Suppressor macrophage treated with lipopolysaccharide for 1 hour (primary cell): ENCODE results near the gene NTHL1.

ENCODE experiments used
- DNase-seq, 3 donors: peaks; one replicate each; pipeline ENCODE4 v3.0.0-alpha.2; 2020 to 2022

Gene NTHL1

DNA sequence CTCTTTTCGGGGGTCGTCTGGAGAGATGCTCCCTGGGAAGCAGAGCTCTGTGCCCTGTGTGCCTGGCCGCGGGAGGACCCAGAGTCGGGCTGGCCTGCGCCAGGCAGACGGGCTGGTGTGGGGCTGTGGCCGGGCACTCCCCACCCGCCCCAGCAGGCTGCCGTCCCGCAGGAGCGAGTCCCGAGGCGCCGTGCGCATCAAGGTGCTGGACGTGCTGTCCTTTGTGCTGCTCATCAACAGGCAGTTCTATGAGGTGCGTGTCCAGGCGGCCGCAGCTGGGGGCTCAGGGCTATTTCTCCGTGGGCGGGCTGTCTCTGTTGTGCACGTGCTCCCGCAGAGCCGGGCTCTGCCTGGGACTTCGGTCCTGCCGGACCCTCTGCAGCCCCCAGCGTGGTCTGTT, 15.2 kb upstream of the NTHL1 start:
- no peak for DNase-seq

DNA sequence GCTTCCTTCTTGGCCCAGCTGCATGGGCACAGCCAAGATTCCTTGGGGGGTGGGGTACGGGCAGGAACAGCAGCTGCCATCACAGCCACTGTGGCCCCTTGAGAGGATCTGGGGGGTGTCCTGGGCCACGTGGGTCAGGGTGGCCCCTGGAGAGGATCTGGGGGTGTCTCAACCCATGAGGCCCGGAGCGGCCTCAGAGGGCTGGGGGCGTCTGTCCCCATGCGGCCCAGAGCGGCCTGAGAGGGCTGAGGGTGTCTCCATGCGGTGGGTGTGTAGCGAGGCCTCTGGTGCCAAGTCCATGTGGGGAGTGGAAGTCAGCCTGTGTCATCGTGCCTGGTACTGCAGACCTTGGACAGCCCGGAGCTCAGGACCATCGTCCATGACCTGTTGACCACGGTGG, 13.9 kb upstream of the NTHL1 start:
- DNase-seq = no peak

DNA sequence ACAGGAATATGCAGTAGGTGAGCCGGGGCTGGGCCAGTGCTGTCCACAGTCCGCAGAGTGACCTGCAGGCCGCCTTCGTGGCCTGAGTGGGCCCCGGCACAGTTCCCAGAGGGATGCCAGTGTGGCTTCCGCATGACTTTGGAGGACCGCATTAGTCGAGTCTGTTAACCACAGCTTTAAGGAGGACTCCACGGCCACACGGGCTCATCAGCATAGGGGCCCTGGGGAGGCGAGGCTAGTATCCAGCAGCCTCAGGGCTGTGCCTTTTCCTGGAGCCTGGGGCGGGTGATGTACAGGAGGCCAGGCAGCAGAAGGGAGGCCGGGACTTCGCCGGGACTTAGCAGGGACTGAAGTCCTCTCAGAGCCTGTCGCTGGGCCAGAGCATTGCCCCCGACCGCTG, 13.4 kb upstream of the NTHL1 start:
- DNase-seq = no peak

DNA sequence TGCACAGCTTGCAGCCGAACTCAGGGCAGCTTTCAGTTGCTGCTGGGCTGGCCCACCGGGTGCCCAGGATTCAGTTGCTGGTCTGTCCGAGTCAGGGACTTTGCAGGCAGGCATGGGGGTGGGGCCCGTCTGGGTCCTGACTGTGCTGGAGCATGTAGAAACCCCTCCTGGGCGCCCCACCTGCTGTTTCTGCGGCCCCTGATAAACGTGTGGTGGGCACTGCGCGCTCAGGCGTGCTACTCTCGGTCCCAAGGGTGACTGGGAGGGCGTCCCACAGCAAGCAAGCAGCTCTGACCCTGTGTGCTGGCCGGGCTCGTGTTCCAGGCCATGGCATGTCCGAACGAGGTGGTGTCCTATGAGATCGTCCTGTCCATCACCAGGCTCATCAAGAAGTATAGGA, 12.7 kb upstream of the NTHL1 start:
- no peak for DNase-seq

DNA sequence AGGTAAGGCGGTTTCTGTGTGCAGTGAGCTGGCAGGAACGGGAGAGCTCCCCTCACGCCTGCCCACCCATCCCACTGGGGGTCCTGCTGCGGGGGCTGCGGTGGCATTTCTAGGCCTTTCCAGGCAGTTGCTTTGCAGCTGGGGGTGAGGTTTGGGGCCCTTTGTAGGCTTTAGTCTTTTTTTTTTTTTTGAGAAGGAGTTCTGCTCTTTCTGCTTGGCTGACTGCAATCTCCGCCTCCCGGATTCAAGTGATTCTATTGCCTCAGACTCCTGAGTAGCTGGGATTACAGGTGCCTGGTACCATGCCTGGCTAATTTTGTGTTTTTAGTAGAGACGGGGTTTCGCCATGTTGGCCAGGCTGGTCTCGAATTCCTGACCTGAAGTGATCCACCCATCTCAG, 11.2 kb upstream of the NTHL1 start:
- DNase-seq = no peak

DNA sequence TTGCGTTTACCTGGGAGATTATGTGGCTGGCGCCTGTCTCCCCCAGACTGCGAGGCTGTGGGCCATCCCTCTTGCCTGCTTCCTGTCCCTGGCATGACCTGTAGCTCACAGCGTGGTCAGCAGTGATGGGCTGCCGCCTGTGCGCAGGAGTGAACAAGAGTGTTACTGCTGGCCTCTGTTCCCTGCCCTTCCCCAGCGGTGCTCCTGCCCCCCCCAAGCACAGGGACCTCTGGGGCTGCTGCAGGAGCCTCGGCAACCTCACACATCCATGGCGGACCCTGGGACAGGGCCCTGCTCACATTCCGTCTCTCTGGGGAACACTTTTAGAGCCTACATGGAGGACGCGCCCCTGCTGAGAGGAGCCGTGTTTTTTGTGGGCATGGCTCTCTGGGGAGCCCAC, 10.8 kb upstream of the NTHL1 start:
- no peak for DNase-seq

DNA sequence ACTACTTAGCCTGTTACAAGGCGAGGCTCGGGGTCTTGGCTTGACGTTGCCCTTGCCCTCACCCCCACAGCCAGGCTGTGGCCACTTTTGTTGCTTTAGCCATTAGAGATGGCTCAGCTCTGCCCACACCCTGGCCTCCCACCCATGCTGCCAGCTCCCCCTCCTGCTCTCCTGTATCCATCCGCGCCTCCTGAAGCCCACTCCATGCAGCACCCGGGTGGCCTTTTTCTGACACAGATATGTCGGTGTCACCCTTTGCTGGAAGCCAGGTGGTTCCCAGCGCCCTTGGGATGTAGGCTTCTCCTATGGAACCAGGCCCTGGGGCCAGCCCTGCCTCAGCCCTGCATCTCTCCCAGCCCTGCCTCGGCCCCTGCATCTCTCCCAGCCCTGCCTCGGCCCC, 9.8 kb upstream of the NTHL1 start:
- DNase-seq = no peak

DNA sequence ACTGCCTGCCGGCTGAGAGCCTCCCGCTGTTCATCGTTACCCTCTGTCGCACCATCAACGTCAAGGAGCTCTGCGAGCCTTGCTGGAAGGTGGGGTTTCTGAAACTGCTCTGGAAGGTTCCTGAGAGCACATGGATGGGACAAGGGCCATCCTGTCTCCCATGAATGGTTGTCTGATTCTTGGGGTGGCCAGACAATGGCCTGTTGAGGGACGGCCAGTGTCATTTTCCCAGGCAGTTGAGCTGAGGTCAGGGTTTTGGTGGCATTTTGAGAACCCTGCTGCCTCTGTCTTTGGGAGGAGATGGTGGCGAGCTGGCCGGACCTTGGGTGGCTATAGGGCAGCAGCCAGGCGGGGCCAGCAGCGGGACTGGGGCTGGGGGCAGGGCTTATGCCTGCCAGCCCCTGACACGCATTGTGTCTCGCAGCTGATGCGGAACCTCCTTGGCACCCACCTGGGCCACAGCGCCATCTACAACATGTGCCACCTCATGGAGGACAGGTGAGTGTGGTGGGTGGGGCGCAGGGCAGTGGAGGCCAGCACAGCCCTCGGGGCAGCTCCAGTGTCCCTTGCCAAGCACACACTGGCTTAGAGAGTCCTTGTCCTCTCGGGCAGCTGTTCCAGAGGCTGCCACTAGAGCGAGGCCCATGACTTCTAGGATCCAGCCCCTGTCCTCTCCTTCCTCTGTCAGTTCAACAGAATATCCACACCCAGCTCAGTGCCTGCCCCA, 9.2 kb upstream of the NTHL1 start:
- no peak for DNase-seq

DNA sequence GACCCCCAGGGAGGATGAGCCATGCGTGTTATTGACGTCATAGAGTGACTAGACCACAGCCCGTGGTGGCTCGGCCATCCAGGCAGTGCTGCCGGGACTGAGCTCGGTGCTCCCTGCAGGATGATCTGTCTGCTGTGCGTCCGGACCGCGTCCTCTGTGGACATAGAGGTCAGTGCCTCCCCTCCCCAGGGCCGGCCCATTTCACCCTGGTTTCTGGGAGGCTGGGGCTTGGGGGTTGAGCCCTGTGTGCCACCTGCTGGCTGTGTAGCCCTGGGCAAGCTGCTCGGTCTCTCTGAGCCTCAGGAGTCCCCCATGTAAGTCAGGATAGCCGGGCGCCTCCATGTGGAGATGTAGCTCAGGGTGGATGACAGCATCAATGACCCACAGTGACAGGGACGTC, 8.4 kb upstream of the NTHL1 start:
- peak in 1 of 3 donors; percentile 51 for DNase-seq

DNA sequence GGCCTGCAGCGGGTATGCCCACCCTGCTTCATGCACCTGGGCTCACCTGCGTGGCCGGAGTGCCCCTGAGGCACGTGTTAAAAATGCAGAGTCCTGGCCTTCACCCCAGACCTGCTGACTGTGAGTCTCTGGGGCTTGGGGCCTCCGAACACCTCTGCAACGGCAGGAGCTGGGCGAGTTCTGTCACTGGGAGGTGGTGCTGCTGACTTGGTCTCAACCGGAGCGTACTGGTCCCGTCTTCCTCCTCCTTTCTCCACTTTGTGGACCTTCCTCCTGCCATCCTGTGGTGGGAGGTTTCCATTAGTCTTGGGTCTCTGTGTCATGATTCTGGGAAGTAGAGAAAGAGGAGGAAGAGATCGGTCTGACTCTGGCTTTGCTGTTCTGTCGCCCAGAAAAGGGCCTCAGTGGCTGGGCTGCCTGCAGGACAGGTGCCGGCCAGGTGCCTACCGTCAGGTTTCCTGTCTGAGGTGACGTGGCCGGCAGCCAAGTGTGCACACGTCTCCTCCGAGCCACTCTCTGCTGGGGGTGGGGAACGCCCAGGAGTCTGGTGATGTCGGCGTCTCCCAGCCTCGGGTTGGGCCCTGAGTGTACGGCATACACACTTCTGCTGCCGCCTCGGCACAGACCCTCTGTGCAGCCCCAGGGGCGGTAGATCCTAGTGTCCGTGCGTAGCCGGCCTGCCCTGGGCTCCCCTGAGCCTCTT, 7.1 kb upstream of the NTHL1 start:
- DNase-seq = no peak

DNA sequence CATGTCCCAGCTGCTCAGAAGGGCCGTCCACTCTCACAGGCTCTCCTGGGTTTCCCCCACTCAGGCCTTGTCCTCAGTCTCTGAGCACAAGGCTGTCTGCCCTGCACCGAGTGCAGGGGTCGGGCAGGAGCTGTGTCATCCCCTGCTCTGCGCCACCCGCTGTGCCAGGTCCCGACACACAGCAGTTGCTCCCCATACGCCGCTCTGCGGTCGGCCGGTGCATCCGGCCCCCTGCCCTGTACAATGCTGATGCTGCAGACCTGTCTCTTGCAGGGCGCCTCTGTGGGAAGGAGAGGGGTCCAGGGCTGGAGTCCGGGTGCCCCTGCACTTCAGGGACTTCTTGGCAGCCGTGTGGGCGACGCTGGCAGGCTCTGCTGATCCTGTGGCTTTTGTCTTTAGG, 6.3 kb upstream of the NTHL1 start:
- no peak for DNase-seq

DNA sequence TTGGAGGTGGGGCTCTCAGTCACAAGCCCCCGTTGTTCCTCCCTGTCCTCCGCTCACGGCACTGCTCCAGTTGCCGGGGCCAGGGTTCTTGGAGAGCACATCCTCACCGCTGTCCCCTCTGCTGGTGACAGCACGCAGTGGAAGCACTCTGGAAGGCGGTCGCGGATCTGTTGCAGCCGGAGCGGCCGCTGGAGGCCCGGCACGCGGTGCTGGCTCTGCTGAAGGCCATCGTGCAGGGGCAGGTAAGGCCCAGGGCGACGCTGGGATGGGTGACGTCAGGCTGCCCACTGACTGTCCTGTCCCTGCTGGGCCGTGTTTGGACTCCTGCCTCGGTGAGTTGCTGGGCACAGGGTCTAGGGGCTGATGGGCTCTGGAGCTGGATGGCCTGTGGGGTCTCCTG, 5.6 kb upstream of the NTHL1 start:
- DNase-seq = no peak

DNA sequence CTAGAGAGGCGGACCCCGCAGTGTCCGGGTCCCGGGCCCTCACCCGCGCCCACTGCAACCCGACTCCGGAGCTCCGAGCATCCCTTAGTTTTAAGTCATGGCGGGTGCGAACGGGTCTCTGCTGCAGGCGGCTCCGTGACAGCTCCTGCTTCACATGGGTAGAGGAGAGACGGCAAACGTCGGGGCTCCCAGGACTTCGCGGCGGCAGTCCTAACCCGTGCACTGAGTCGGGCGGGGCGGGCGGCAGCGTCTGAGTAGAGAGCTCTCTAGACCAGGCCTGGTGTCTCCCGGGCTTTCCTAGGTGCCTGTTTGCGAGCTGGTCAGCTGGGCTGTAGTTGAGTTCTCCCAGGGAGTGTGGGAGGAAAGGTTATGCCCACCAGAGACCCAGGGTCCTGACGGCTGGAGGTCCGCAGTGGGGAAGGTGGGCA, 496 bp upstream of the NTHL1 start:
- peak in 1 of 3 donors; percentile 39 for DNase-seq

DNA sequence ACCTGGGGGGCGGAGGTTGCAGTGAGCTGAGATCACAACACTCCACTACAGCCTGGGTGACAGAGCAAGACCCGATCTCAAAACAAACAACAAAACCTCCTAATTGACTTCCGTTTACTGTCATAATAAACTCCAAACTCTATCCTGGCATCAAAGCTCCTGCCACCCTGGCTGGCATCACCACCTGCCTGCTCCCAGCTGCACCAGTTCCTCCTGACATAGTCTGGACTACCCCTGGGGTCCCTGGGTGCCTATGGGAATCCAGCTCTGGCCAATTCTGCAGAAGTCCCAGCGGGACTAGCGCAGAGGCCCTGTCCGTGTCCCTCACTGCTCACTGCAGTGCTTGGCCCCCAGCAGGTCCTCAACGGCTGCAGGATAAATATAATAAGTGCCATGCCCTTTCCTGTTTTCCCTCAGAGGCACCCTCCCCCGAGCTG, 723 bp downstream of the NTHL1 start:
- DNase-seq = no peak

DNA sequence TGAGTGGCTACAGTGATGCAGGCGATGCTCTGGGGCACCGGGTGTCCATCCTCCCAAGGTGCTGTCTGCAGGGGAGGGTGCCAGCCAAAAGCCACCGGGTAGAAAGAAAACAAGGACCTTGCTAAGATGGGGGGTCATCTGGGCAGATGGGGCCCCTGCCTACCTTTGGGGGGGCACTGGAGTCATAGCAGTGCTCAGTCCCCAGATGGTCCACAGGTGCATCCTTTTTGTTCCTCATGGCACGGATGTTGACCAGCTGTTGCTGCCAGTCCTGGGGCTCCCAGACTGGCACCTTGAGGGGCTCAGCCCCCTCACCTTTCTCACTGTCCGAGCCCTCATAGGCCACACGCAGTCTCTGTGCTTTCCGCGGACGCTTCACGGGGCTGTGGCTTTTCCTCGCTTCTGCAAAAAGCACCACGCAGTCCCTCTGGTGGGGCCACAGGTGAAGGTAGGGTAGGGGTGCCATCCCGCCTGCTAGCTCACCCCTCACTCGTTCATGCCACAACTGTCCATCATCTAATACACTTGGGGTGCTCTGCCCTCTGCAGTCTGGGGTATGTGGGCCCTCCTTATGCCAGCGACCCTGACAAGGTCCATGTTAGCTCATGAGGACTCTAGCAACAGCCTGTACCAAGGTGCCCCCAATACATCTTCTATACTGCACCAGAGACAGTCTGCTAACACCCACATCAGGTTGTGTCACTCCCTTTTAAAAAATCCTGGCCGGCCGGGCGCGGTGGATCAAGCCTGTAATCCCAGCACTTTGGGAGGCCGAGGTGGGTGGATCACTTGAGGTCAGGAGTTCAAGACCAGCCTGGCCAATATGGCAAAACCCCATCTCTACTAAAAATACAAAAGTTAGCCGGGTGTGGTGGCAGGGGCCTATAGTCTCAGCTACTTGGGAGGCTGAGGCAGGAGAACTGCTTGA, 1.4 kb downstream of the NTHL1 start:
- no peak for DNase-seq

DNA sequence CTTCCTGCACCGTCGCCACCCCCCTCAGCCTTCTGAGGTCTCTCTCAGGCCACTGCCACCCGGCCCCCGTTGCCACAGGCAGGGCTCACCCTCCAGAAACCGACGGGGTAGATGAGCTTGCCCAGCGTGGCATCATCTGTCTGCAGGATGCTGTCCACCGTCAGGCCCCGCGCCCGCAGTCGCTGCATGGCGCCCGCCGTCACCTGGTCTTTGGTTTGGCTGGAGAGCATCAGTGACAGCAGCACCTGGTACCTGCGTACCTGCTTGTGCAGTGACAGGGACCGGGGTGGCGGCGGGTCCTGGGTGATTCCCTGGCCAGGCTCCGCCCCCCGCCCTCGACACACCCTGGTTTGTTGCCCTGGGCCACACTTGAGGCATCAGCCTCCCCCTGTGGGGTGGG, 3.1 kb downstream of the NTHL1 start:
- no peak for DNase-seq

DNA sequence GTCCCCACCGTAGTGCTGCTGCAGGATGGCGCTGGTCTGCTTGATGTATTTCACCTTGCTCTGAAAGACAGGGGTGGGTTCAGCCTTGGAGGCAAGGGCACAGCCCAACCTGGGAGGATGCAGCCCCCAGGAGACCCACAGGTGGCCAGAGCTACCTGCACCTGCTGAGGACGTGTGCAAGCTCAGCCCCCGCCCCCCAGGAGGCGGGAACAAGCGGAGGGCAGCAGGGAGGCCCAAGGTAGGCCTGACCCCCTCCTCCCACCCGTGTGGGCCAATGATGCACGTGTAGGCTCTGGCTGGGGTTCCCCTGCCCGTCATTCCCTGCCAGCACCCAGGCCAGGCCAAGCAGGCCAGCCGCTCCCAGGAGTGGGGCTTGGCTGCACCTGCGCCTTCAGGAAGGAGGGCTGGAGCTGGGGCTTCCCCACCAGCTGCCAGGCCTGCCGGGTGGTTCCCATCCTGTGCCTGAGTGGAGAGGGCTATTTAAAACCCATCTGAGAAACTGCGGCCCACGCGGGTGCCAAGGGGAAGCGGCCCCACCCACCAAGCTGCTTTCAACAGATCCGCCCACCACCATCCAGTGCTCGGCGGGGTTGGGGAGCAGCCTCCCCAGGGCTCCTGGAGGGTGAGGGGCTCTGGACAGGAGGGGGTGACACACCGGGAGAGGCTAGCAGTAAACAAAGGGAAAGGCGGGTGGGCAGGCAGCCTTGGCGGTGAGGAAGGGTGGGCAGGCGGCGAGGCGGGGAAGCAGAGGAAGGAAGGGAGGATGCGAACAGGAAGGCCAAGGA, 3.8 kb downstream of the NTHL1 start:
- DNase-seq = peak; percentile 90 to 95 (median 91)

DNA sequence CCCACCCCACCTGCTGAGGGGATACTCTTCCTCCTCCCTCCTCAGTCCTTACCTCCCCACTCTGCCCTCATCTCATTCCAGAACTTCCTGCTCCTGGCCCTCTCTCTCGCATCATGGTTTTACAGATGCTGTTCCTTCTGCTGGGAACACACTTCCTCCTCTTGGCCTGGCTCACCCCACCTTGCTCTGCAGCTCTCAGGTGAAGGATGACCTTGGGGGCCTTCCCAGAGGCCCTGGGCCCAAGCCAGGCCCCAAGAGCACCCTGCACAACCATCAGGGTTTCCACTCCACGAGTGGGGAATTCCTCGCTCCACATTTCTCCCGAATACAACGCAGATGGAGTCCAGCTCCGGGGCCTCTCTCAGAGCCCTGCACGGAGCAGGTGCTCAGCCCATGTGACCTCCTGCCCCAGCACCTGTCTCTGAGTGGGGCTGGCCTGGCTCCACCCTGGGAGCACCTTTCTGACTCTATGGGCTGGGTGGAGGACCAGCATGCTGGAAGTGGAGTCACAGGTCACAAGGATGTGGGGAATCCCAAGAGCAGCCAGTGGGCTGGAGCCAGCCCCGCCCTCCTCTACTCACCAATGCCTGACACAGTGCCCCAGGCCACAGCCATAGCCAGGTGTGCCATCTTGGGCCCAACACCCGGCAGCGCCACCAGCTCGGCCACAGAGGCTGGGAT, 4.5 kb downstream of the NTHL1 start:
- DNase-seq = peak in 2 of 3 donors; percentile 55 to 72

DNA sequence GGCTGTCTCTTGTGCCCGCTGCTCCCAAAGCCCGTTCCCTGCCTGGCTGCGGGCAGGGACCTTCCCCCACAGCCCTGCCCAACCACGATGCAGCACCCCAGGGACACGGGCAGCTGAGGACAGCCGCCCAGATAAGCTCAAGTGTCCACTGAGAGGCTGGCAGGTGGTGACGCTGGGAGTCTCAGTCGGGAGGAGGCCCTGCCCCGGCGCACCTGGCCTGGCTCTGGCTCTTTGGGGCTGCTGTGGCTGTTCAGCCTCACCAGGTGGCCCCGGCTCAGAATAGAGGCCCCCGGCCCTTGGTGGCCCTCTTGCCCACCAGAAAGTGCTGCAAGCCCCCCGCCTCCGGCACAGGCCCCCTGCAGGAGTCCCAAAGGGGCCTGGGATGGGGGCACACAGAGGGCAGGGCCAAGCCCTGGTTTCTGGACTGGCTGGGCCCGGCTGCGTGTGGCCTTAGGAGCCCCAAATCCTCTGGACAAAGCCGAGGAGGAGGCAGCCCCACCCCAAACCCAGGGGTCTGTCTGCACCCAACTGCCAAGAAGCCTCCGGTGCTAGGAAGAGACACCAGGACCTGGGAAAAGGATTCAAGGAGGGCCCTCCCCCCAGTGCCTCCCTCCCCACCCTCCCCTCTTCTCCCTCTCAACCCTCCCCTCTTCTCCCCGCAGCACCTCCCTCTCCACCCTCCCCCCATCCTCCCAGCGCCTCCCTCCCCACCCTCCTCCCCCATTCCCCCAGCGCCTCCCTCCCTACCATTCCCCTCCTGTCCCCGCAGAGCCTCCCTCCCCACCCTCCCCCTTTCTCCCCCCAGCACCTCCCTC, 5.3 kb downstream of the NTHL1 start:
- no peak for DNase-seq

DNA sequence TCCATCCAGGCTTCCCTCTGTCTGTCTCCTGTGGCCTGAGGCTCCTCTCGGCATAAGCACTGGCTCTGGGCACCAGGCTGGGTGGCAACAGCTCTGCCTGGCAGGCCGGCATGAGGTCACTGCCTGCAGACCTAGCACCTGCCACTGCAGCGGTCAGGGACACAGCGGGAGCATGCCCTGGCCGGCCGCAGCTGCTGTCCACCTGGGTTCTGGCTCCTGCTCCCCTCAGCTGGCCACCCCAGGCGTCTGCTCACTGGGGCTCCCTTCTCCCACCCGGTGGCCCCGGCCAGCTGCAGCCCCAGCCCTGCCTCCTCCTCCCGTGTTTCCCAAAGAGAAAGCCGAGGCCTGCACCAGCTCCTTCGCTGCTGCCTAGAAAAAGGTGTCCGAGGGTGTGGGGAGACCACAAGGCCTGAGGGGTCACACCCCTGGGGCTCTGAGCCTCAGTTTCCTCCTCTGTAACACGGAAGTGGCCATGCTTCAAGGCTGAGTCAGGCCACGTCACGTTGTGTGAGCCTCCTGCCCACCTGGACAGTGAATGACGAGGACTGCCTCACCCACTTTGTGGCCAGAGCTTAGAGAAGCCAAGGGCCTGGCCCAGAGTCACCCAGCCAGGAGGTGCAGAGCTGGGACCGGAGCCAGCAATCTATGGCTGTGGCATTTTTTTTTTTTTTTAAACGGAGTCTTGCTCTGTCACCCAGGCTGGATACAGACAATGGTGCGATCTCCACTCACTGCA, 6.7 kb downstream of the NTHL1 start:
- no peak for DNase-seq
